Adrenal gland (tissue), 12 donors: Measurements from ENCODE around the gene THY1. TPM values are rescaled to one million over a fixed set of nuclear protein-coding genes. Genes with fewer than 3 reads are reported as not detected.
"Not testable (repeated sequence)": the region's sequence is repeated elsewhere in the genome, so short reads cannot be mapped to it uniquely, and the experiment has no call there.

Source experiments
- DNase-seq, 7 donors: peaks; one replicate each; pipeline ENCODE4 v3.0.0-alpha.2; 2019 to 2020
- H3K27ac ChIP-seq, 5 donors: fragments of 200-600 bp; sonication (generic) in 4 of 5; 1 replicate in 3 of 5; 2 replicates in 2 of 5; pipeline versions ENCODE4 v1.5.1 to v1.8.0; 2016 to 2020; ENCODE audit warnings: mild to moderate bottlenecking in 1 of 5
- H3K27me3 ChIP-seq: fragments of 200-600 bp; 2 replicates; pipeline ENCODE4 v1.8.0; 2021
- H3K36me3 ChIP-seq, 2 donors: fragments of 200-600 bp; replicated peaks in 1 of 2; 1 replicate in 1 of 2; 2 replicates in 1 of 2; pipeline versions ENCODE4 v1.5.1 to v1.8.0; 2018 to 2022
- H3K4me1 ChIP-seq, 2 donors: fragments of 200-600 bp; replicated peaks in 1 of 2; 1 replicate in 1 of 2; 2 replicates in 1 of 2; pipeline versions ENCODE4 v1.5.1 to v1.8.0; 2018 to 2021
- H3K4me3 ChIP-seq, 4 donors: fragments of 200-600 bp; sonication (generic) in 3 of 4; one replicate each; pipeline ENCODE4 v1.5.1; 2016 to 2018
- H3K9me3 ChIP-seq, 3 donors: fragments of 200-600 bp; sonication (generic) in 1 of 3; replicated peaks in 1 of 3; 1 replicate in 2 of 3; 2 replicates in 1 of 3; pipeline versions ENCODE4 v1.5.1 to v1.8.0; 2016 to 2021
- POLR2A ChIP-seq, 2 donors: fragments of 450-650 bp; IDR thresholded peaks; one replicate each; pipeline ENCODE4 v1.6.1; 2017; ENCODE audit warnings: antibody characterized with exemption in 2 of 2, mild to moderate bottlenecking in 2 of 2, moderate library complexity in 1 of 2
- WGBS, 4 donors: extraction: QIAGEN DNeasy Blood & Tissue Kit in 2 of 4; methylation state at CpG; one replicate each; pipeline versions ENCODE4 v1.1.5 to v1.1.7; 2013 to 2017; 5-methylcytosine and 5-hydroxymethylcytosine counted together
- intact Hi-C, 2 donors: fragments of 100-400 bp; cut with DNase I; formaldehyde crosslinking; loops; one replicate each; pipeline versions ENCODE4 v1.14.1 to v1.15.0; 2022 to 2023
- polyA plus RNA-seq, 3 donors: library from polyadenylated mRNA; stranded (reverse); fragments of 200-250 nt in 2 of 3; fragments of 350-450 nt in 1 of 3; fragmentation: Illumina TruSeq in 1 of 3; extraction: RNeasy Lipid Tissue Mini Kit (QIAGEN cat#74804) in 1 of 3; gene quantifications; one replicate each; pipeline ENCODE4 v1.2.3, GENCODE V29; 2013 to 2014
- total RNA-seq, 9 donors: library from RNA; depleted of rRNA in 4 of 9; stranded (reverse); fragments of >200 nt in 4 of 9; fragments of 120-200 nt in 1 of 9; fragmentation: NEBNext Ultra II Directional in 1 of 9; extraction: Animal tissue kit (Norgen Biotek cat#: 25700) in 1 of 9; gene quantifications; one replicate each; pipeline versions ENCODE4 v1.1.0 to v1.2.4, GENCODE V29; 2013 to 2023
- TF ChIP-seq, protein P1 (sequence below), 6 experiments: fragments of 450-650 bp in 4 of 6; fragments of 200-600 bp in 2 of 6; sonication (generic) in 1 of 6; IDR thresholded peaks; 1 replicate in 5 of 6; 2 replicates in 1 of 6; pipeline versions ENCODE4 v1.5.1 to v1.8.0; 2016 to 2021; ENCODE audit warnings: antibody characterized with exemption in 6 of 6, mild to moderate bottlenecking in 2 of 6, moderate library complexity in 1 of 6
- donor health status: healthy with polysubstance abuse.
- donor health status: Bipolar disorder and iron deficiency.
- donor health status: DM: yes; HTN: yes; CAD: no.
- donor health status: DM: no; HTN: no; CAD: no.
- donor health status: DM: no; HTN: no; CAD: no.
- donor health status: DM: yes; HTN: yes; CAD: no.

THY1 gene
- total and polyA plus RNA-seq, 12 donors: 4.5 to 38.7 (median 18.2) TPM

DNA sequence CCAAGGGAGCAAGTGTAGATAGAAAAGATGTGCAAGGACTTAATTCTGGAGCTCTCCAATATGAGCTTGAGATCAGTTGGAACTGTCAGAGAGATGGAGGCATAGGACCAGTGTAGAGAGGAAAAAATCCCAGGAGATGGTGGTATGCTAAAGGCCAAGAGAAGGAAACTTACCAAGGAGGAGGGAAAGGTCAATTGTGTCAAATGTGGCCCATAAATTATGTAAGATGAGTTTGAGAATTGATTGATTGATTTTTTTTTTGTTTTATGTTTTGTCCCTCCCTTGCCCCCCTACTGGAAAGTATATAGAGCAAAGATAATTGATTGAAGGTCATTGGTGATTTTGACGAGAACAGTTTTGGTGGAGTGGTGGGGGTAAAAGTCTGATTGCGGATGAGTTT lies 38.6 kb downstream of the THY1 start:
- H3K4me1 ChIP-seq: peaks cover 6 to 14% of the 10 kb centered on the region in 2 donors
- no peak for DNase-seq
- no peak overlapping the region for H3K27ac ChIP-seq
- intact Hi-C loops: loop anchor here in 1 of 2 donors (10.0 kb wide), 1 partner anchor 90 kb away; no protein-coding TSS in a partner anchor
- TF ChIP-seq POLR2A (IDR thresholded peaks at IDR 0.05): no peak
- TF ChIP-seq, protein P1, sequence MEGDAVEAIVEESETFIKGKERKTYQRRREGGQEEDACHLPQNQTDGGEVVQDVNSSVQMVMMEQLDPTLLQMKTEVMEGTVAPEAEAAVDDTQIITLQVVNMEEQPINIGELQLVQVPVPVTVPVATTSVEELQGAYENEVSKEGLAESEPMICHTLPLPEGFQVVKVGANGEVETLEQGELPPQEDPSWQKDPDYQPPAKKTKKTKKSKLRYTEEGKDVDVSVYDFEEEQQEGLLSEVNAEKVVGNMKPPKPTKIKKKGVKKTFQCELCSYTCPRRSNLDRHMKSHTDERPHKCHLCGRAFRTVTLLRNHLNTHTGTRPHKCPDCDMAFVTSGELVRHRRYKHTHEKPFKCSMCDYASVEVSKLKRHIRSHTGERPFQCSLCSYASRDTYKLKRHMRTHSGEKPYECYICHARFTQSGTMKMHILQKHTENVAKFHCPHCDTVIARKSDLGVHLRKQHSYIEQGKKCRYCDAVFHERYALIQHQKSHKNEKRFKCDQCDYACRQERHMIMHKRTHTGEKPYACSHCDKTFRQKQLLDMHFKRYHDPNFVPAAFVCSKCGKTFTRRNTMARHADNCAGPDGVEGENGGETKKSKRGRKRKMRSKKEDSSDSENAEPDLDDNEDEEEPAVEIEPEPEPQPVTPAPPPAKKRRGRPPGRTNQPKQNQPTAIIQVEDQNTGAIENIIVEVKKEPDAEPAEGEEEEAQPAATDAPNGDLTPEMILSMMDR (IDR thresholded peaks at IDR 0.05): no peak
- H3K27me3 ChIP-seq: no peaks in the 10 kb centered on the region
- H3K9me3 ChIP-seq: no peaks in the 10 kb centered on the region
- no peaks in the 10 kb centered on the region for H3K36me3 ChIP-seq
- WGBS, 4 donors: 64 to 81% (median 75%) methylated on average over 2 of the region's 2 CpGs
- no peak overlapping the region for H3K4me3 ChIP-seq

DNA sequence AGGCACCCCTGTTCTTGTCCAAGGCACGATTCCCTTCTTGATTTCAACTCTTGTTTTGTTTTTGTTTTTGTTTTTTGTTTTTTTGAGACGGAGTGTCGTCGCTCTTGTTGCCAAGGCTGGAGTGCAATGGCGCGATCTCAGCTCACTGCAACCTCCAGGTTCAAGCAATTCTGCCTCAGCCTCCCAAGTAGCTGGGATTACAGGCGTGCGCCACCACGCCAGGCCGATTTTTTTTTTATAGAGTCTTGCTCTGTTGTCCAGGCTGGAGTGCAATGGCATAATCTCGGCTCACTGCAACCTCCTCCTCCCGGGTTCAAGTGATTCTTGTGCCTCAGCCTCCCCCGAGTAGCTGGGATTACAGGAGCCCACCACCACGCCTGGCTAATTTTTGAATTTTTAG lies 40.5 kb downstream of the THY1 start:
- intact Hi-C loops: loop anchor here in 1 of 2 donors (10.0 kb wide), 1 partner anchor 92 kb away; no protein-coding TSS in a partner anchor

DNA sequence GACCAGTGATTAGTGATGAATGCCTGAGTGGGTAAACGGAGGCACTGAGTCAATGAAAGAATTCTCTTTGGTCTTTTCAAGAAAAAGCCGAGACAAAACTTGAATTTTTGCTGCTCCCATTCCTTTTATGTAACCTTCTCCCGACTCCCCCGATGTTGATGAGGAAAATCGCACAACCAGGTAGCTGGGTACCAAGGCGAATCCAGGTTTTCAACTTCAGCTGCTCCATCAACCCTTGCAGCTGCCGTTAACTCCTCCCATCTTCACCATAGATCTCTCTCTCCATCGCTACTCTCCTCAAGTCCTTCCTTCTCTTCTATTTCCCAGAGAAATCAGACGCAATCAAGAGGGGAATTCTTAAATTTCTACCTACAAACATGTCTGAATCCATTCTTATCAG lies 40.9 kb downstream of the THY1 start:
- no peak for TF ChIP-seq POLR2A (IDR thresholded peaks at IDR 0.05)
- TF ChIP-seq, protein P1 (IDR thresholded peaks at IDR 0.05): no peak
- H3K27me3 ChIP-seq: no peaks in the 10 kb centered on the region
- no peaks in the 10 kb centered on the region for H3K36me3 ChIP-seq
- H3K9me3 ChIP-seq: no peaks in the 10 kb centered on the region
- 5 to 9% (median 7%) methylated on average over 9 of the region's 9 CpGs for WGBS, 4 donors
- intact Hi-C loops: loop anchor here in 1 of 2 donors (10.0 kb wide), 1 partner anchor 93 kb away; no protein-coding TSS in a partner anchor
- H3K4me3 ChIP-seq: peak overlapping the region in 2 of 4 donors; percentile 19 to 60
- no peak overlapping the region for H3K27ac ChIP-seq
- DNase-seq: no peak
- H3K4me1 ChIP-seq: peaks cover 6 to 14% of the 10 kb centered on the region in 2 donors

More for the DNA sequence above, 40.5 kb downstream of the THY1 start:
- DNase-seq, H3K36me3 ChIP-seq, H3K9me3 ChIP-seq, H3K27ac ChIP-seq, H3K4me3 ChIP-seq, H3K27me3 ChIP-seq: not testable (repeated sequence)
- WGBS, 4 donors: 78 to 86% (median 85%) methylated on average over 14 of the region's 14 CpGs
- H3K4me1 ChIP-seq: peaks cover 6 to 14% of the 10 kb centered on the region in 2 donors

DNA sequence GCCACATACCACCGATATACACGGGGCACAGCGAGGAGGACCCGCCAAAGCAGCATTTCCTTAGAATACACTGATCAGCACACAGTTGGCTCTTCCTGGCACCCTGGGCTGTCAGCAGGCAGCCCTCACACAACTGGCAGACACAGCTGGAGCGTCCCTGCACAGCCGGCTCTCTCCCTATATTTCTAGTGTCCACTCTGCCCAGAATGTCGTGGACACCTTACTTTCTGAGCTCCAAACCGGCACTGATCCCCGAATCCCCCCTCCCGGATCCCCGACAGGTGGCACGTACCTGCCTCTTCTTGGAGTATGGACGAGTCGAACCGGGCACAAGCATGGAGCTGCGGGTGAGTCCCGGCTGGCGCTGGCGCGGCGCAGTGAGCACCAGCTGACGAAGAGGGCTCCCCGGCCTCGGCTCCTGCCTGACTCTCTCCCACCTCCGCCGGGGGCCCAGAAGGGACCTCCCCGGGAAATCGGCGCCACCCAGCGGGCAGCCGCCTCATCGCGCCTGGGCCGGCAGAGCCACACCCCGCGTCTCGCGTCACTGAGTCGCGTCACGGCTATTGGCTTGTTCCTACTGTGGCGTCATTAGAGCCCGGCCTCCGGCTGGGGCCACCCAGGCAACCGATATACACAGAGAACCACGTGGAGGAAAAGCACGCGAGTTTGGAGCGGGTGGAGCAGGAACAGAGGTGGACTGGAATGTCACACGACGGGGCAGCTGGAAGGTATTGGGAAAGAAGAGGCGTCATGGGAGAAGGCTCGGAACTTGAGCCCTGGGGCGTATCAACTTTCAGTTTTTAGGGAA lies 41.6 kb downstream of the THY1 start, which contains the start of gene USP2:
TSS of gene USP2 (minus strand) at position 510 of the 808 bp plus-strand sequence. CDS start 8,210 bp downstream, outside the sequence.
- H3K4me1 ChIP-seq: peaks cover 9 to 18% of the 10 kb centered on the region in 2 donors
- H3K27ac ChIP-seq: peak within 1 kb of the TSS in 3 of 5 donors; percentile 24 to 71 (median 55)
- H3K36me3 ChIP-seq: no peaks in the 10 kb centered on the region
- H3K9me3 ChIP-seq: no peaks in the 10 kb centered on the region
- H3K27me3 ChIP-seq: no peaks in the 10 kb centered on the region
- WGBS, 4 donors: 0 to 1% (median 1%) methylated on average over 24 to 54 of the region's 54 CpGs
- intact Hi-C loops: loop anchor here in 1 of 2 donors (10.0 kb wide), 1 partner anchor 93 kb away; no protein-coding TSS in a partner anchor
- peak; percentile 97 to 99 (median 97) for DNase-seq
- H3K4me3 ChIP-seq: peak within 1 kb of the TSS in 2 of 4 donors; percentile 41 to 60
- peak in 1 of 2 donors; percentile 80 for TF ChIP-seq POLR2A (IDR thresholded peaks at IDR 0.05)
- TF ChIP-seq, protein P1 (IDR thresholded peaks at IDR 0.05): peak; percentile 83 to 97 (median 86)
